PFSK-1 (cell line): ENCODE results near the gene RORB.

Experiments used
- FOXP2 ChIP-seq: optimal IDR thresholded peaks from 2 replicates; pipeline ENCODE3; 2011; ENCODE audit warnings: borderline replicate concordance, control low read depth, inconsistent platforms; ENCODE audit not compliant: insufficient read depth; ENCODE audit errors: extremely low read length, extremely low read depth
- POLR2AphosphoS5 ChIP-seq: IDR thresholded peaks from 2 replicates; pipeline ENCODE4 v1.6.1; 2012; ENCODE audit warnings: low read depth, mild to moderate bottlenecking, control low read depth, low read length, moderate library complexity
- REST ChIP-seq, 2 experiments: IDR thresholded peaks; 2 replicates each; pipeline versions ENCODE4 v1.6.1 to v1.8.0; 2011 to 2012; ENCODE audit warnings: low read depth in 2 of 2, low read length in 2 of 2, control low read depth in 1 of 2, inconsistent platforms in 1 of 2, mild to moderate bottlenecking in 1 of 2, moderate library complexity in 1 of 2; ENCODE audit not compliant: insufficient read depth in 1 of 2
- SIN3A ChIP-seq: IDR thresholded peaks from 2 replicates; pipeline ENCODE4 v1.6.1; 2012; ENCODE audit warnings: mild to moderate bottlenecking, low read length, moderate library complexity, borderline replicate concordance; ENCODE audit not compliant: insufficient read depth

- no peak for TF ChIP-seq POLR2AphosphoS5
- TF ChIP-seq REST (IDR thresholded peaks at IDR 0.05; ENCODE audit: insufficient read depth in 1 of 2, low read depth in 2 of 2, low read length in 2 of 2): no peak
- no peak for TF ChIP-seq SIN3A
- TF ChIP-seq FOXP2: no peak
Observed at GRCh38 chr9:74681906-74682305, 184.8 kb downstream of the RORB start.
